Keratinocyte (primary cell): ENCODE measurements around the gene KLHL28. TPM values are rescaled to one million over a fixed set of nuclear protein-coding genes. Genes with fewer than 3 reads are reported as not detected.

Source experiments
- DNase-seq: peaks from one replicate; pipeline ENCODE4 v3.0.0-alpha.2; 2011; ENCODE audit warnings: low read depth, missing footprints, low spot score
- FAIRE-seq: peaks from 2 replicates; lab custom pipeline; 2011; peaks lifted over from hg19 to GRCh38; lab: Jason Lieb, UNC
- H2AFZ ChIP-seq: 2 replicates; pipeline ENCODE4 v1.6.0; 2012; ENCODE audit warnings: low read length, control low read depth, inconsistent platforms; ENCODE audit not compliant: control insufficient read depth
- H3K27ac ChIP-seq: 2 replicates; pipeline ENCODE4 v1.5.1; 2011; ENCODE audit warnings: low read length; ENCODE audit not compliant: control insufficient read depth, insufficient read depth
- H3K27me3 ChIP-seq: 3 replicates; pipeline ENCODE4 v1.6.0; 2011; ENCODE audit warnings: low read length; ENCODE audit not compliant: control insufficient read depth, insufficient read depth; ENCODE audit errors: extremely low read depth
- H3K36me3 ChIP-seq, 2 experiments: 2 replicates in 1 of 2; 3 replicates in 1 of 2; pipeline ENCODE4 v1.5.1; 2011; ENCODE audit warnings: low read length in 2 of 2, mild to moderate bottlenecking in 1 of 2; ENCODE audit not compliant: control insufficient read depth in 2 of 2, insufficient read depth in 2 of 2; ENCODE audit errors: extremely low read depth in 1 of 2
- H3K4me1 ChIP-seq: 3 replicates; pipeline ENCODE4 v1.5.1; 2011; ENCODE audit warnings: low read length; ENCODE audit not compliant: control insufficient read depth, insufficient read depth; ENCODE audit errors: extremely low read depth
- H3K4me2 ChIP-seq: 3 replicates; pipeline ENCODE4 v1.6.0; 2011; ENCODE audit warnings: low read depth, low read length; ENCODE audit not compliant: control insufficient read depth, insufficient read depth; ENCODE audit errors: extremely low read depth
- H3K4me3 ChIP-seq, 3 experiments: fragments of 200-600 bp in 1 of 3; sonication (generic) in 1 of 3; 2 replicates in 2 of 3; 3 replicates in 1 of 3; pipeline ENCODE4 v1.5.1; 2011 to 2016; ENCODE audit warnings: low read length in 3 of 3, mild to moderate bottlenecking in 3 of 3, control low read depth in 2 of 3, inconsistent platforms in 1 of 3, low read depth in 1 of 3, mixed read lengths in 1 of 3, mixed run types in 1 of 3, moderate library complexity in 1 of 3; ENCODE audit not compliant: control insufficient read depth in 2 of 3, insufficient read depth in 2 of 3; ENCODE audit errors: extremely low read depth in 1 of 3
- H3K79me2 ChIP-seq: 2 replicates; pipeline ENCODE4 v1.6.0; 2012; ENCODE audit warnings: low read length; ENCODE audit not compliant: control insufficient read depth, insufficient read depth
- H3K9ac ChIP-seq: 3 replicates; pipeline ENCODE4 v1.6.0; 2011; ENCODE audit warnings: low read length; ENCODE audit not compliant: control insufficient read depth, insufficient read depth; ENCODE audit errors: extremely low read depth
- H3K9me1 ChIP-seq: 3 replicates; pipeline ENCODE4 v1.6.0; 2011; ENCODE audit warnings: low read length; ENCODE audit not compliant: control insufficient read depth, insufficient read depth; ENCODE audit errors: extremely low read depth
- H3K9me3 ChIP-seq: 2 replicates; pipeline ENCODE4 v1.5.1; 2012; ENCODE audit warnings: low read depth, low read length; ENCODE audit not compliant: control insufficient read depth
- H4K20me1 ChIP-seq: 3 replicates; pipeline ENCODE4 v1.6.0; 2011; ENCODE audit warnings: low read length; ENCODE audit not compliant: control insufficient read depth, insufficient read depth; ENCODE audit errors: extremely low read depth
- CTCF ChIP-seq, 3 experiments: IDR thresholded peaks in 1 of 3; conservative IDR thresholded peaks in 1 of 3; optimal IDR thresholded peaks in 1 of 3; 2 replicates in 2 of 3; 3 replicates in 1 of 3; pipeline versions ENCODE3 to v1.5.1; 2011; ENCODE audit warnings: low read length in 3 of 3, mild to moderate bottlenecking in 3 of 3, moderate library complexity in 2 of 3, control low read depth in 1 of 3, inconsistent platforms in 1 of 3; ENCODE audit not compliant: insufficient read depth in 2 of 3; ENCODE audit errors: extremely low read depth in 1 of 3
- EZH2 ChIP-seq: IDR thresholded peaks from one replicate; pipeline ENCODE4 v1.6.1; 2012; ENCODE audit warnings: inconsistent platforms, mild to moderate bottlenecking, low read length, moderate library complexity
- dilution Hi-C: fragments of 300-500 bp; cut with MboI; formaldehyde crosslinking; loops from one replicate; pipeline ENCODE4 v1.7.0; 2020; ENCODE audit warnings: low sequenced_read_pairs; ENCODE audit not compliant: extremely low pct_ligation_motif_present
- polyA plus RNA-seq, 5 experiments: library from polyadenylated mRNA; depleted of rRNA in 3 of 5; stranded (reverse) in 3 of 5; stranded (forward) in 1 of 5; unstranded in 1 of 5; fragments of >200 nt; gene quantifications; 1 replicate in 1 of 5; 2 replicates in 3 of 5; 3 replicates in 1 of 5; pipeline versions ENCODE4 v1.2.1 to v1.2.3, GENCODE V29; 2011 to 2012; ENCODE audit warnings: missing spikeins in 2 of 5, low read depth in 1 of 5, low replicate concordance in 1 of 5

The KLHL28 gene
- polyA plus RNA-seq, 1 donor (not counting 4 experiments of a cell fraction or from before 2014, with no cell fraction given) = 6.1 TPM

GRCh38 chr14:44897041-44897844 lies 64.5 kb downstream of the KLHL28 start:
- no peak for FAIRE-seq
- TF ChIP-seq EZH2 (no peak), CTCF (optimal IDR thresholded peaks at IDR 0.05 in 1 of 3, IDR thresholded peaks at IDR 0.05 in 1 of 3, conservative IDR thresholded peaks at IDR 0.05 in 1 of 3; ENCODE audit: extremely low read depth in 1 of 3, insufficient read depth in 2 of 3, low read length in 3 of 3) (no peak)

GRCh38 chr14:44896275-44897040 lies 65.3 kb downstream of the KLHL28 start:
- no peaks in the 10 kb centered on the region for H3K9me1 ChIP-seq
- H3K4me2 ChIP-seq = peak overlapping the region; percentile 11
- dilution Hi-C loops = no loop called here
- no peaks in the 10 kb centered on the region for H3K79me2 ChIP-seq
- H3K4me3 ChIP-seq = peak overlapping the region in 1 of 3 experiments; percentile 12
- H3K4me1 ChIP-seq = peaks cover 8% of the 10 kb centered on the region
- H2AFZ ChIP-seq = peak overlapping the region; percentile 7
- H3K36me3 ChIP-seq = no peaks in the 10 kb centered on the region
- H3K27ac ChIP-seq = peak overlapping the region; percentile 31
- FAIRE-seq (peak; percentile 78), DNase-seq (no peak)
- no peaks in the 10 kb centered on the region for H3K9me3 ChIP-seq
- TF ChIP-seq CTCF (optimal IDR thresholded peaks at IDR 0.05 in 1 of 3, IDR thresholded peaks at IDR 0.05 in 1 of 3, conservative IDR thresholded peaks at IDR 0.05 in 1 of 3; ENCODE audit: extremely low read depth in 1 of 3, insufficient read depth in 2 of 3, low read length in 3 of 3) (no peak), EZH2 (no peak)
- no peaks in the 10 kb centered on the region for H4K20me1 ChIP-seq
- H3K27me3 ChIP-seq = no peaks in the 10 kb centered on the region
- no peak overlapping the region for H3K9ac ChIP-seq

More at GRCh38 chr14:44897041-44897844, 64.5 kb downstream of the KLHL28 start:
- dilution Hi-C loops = no loop called here
- Histone ChIP-seq H3K79me2 (no peaks in the 10 kb centered on the region), H3K27me3 (no peaks in the 10 kb centered on the region), H2AFZ (peak overlapping the region; percentile 94), H4K20me1 (no peaks in the 10 kb centered on the region), H3K4me3 (peak overlapping the region; percentile 74 to 96 (median 92)), H3K9me3 (no peaks in the 10 kb centered on the region), H3K9ac (peak overlapping the region; percentile 86), H3K4me2 (peak overlapping the region; percentile 98), H3K27ac (peak overlapping the region; percentile 72), H3K4me1 (peaks cover 8% of the 10 kb centered on the region), H3K9me1 (no peaks in the 10 kb centered on the region), H3K36me3 (no peaks in the 10 kb centered on the region)
- DNase-seq = peak; percentile 57
